ENCODE measurements around the gene DHTKD1.
"Not testable (repeated sequence)": the region's sequence is repeated elsewhere in the genome, so short reads cannot be mapped to it uniquely, and the experiment has no call there.

Gene DHTKD1

GRCh38 chr10:12150163-12150562 lies 81.4 kb downstream of the DHTKD1 start:
- no peak for DNase-seq

DNA sequence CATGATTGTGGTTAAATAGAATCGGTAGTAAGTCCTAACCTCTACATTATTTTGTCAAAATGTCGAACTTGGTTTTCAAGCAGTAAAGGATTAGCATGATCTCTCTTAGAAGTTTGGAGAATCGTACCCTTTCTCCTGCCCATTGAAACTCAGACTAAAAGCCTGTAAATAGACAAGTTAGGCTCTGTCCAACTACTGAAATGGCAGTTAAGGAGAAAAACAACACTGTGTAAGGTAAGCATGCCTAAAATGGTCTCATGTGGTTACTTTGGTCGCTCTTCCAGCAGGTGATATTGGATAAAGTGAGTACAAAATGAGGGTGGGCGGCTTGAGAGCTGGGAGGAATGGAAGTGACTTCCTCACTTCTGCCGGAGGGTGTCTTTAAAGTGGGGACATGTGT lies 85.8 kb downstream of the DHTKD1 start:
- no peak for DNase-seq

DNA sequence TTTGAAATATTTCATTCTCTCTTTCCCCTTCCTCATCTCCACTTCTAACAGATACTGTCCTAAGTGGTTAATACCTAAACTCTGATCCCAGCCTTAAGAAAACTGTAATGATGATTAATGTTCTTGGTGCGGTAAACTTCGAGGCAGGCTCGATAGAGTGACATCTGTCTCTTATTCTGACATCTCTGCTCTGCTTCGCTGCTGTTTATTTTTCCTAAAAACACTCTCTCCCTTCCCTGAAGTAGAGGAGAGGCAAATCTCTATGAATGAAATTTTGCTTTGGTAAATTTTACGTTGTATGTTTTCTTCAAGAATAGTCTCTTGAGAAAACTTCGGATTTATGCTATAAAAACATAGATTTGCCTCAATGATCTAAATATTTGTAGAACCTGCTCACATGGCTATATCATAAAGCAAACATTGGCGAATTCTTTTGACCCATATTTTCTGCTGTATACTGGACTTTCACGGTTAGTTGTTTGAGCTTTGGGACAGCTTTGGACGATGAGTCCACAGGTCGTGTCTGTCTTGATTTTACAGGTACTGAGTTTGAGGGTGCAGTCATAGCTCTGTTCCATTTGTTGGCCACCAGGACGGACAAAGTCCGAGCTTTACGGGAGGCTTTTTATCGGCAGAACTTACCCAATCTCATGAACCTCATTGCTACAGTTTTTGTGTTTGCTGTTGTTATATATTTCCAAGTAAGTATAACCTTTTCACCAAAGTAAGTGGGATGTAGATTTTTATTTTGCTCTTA lies 87.8 kb downstream of the DHTKD1 start:
- DNase-seq: no peak

GRCh38 chr10:12158111-12158510 lies 89.4 kb downstream of the DHTKD1 start:
- no peak for DNase-seq

DNA sequence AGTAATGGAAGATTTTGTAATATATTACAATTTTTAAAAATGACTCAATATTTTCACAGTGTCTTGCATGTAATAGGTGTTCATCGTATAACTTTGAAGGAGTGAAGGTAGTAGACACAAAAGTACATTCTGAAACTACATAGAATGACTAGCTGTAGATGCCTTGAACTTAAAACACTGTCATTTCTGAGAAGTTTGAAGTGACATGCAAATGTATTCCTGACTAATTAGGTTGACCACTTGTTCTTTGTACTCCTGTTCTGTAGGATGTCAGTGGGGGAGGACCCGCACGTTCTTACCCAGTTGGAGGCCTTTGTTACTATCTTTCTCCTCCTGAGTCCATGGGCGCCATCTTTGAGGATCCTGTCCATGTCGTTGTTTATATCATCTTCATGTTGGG lies 91.9 kb downstream of the DHTKD1 start:
- no peak for DNase-seq

DNA sequence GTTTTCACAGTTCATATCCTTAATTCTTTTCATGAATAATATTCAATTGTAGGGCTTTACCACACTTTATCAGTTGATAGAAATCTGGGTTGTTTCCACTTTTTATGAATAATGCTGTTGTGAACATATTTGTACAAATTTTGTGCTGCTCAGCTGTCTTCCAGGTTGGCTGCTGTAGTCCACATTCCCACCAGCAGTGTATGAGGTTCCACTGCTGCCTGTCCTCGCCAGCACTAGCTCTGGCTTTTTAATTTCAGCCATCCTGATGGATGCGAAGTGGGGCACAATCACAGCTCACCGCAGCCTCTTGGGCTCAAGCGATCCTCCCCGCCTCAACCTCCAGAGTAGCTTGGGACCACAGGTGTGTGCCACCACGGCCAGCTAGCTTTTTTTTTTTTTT lies 94.2 kb downstream of the DHTKD1 start:
- no peak for DNase-seq

DNA sequence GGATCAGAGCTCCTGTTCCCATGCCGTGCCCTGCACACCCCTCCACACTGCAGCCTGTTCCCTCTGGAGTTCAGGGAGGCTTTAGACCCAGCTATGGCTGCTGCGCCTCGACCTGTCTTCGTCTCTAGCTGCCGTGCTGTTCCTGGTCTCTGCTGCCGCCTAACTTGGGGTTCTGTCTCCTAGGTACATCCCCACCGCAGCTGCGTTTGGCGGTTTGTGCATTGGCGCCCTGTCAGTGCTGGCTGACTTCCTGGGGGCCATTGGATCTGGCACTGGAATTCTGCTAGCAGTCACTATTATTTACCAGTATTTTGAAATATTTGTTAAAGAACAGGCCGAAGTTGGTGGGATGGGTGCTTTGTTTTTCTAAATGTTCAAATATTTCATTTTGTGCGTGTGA lies 95.3 kb downstream of the DHTKD1 start:
- DNase-seq: no peak

DNA sequence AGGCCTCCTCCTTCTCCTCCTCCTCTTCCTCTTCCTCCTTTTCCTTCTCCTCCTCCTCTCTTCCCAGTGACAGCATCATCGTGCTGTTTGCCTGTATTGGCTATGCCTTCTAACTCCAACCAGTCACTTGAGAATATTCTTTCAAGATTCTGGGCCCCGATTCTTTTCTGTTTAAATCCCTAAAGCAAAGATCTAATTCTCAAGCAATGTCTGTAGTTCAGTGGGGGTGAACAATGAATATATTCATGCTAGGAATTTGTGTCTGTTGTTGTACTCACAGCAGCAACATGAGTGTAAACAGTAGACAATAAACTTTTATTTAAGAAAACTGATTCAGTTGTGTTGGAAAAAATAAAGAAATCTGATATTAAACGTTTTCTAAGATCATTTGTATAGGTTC lies 96.3 kb downstream of the DHTKD1 start:
- no peak for DNase-seq

GRCh38 chr10:12165999-12166775 lies 97.4 kb downstream of the DHTKD1 start:
- no peak for DNase-seq

DNA sequence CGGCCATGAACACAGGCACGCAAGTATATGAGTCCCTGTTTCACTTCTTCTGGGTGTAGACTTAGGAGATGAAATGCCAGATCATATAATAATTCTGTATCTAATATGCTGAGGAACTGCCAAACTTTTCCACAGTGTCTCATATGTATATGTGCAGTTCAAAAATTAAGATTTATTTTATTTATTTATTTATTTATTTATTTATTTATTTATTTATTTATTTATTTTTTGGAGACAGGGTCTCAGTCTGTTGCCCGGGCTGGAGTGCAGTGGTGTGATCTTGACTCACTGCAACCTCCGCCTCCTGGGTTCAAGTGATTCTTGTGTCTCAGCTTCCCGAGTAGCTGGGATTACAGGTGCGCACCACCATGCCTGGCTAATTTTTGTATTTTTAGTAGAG lies 102.8 kb downstream of the DHTKD1 start:
- DNase-seq: not testable (repeated sequence)
